ENCODE data around the gene CCSER1.

DNA sequence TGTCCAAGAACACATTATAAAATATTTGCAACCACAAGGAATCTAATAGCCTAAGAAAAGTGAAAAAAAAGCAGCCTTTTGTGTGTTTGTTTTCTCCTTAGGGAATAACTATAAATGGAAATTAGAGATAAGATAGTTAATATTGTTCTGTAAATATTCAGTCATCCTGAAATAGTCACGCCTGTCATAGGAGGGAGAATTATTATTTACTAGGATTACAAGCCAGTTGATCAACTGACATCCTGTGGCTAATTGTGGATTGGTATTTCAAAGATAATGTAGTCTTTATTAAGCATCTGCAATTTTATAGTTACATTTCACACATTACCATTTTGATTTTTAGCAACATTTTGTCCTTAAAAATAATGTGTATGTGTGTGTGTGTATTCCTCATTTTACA lies 118.6 kb downstream of the CCSER1 start:
- TF ChIP-seq EZH2 (IDR thresholded peaks at IDR 0.05; ENCODE audit: insufficient read depth, poor library complexity, severe bottlenecking), result no peak
- TF ChIP-seq EZH2phosphoT487 (IDR thresholded peaks at IDR 0.05; ENCODE audit: insufficient read depth, low read depth), result no peak

All from GM23248 (cell line).